ENCODE data around the gene OGDHL. TPM values are rescaled to one million over a fixed set of nuclear protein-coding genes. Genes with fewer than 3 reads are reported as not detected.

The OGDHL gene
- polyA plus RNA-seq, 1 donor from 2014 or later, result 40.7 TPM

GRCh38 chr10:49784681-49785080 lies 22.6 kb upstream of the OGDHL start:
- H3K9me2 ChIP-seq (ENCODE audit: insufficient read depth, low read length), result no peaks in the 10 kb centered on the region
- H4K20me1 ChIP-seq (ENCODE audit: insufficient read depth), result no peaks in the 10 kb centered on the region
- no peaks in the 10 kb centered on the region for H3K9me3 ChIP-seq (ENCODE audit: low read length)
- TF ChIP-seq EZH2 (IDR thresholded peaks at IDR 0.05; ENCODE audit: borderline replicate concordance, insufficient read depth, low read length, poor library complexity, severe bottlenecking), result no peak
- no peak for TF ChIP-seq SMC3 (conservative IDR thresholded peaks at IDR 0.05; ENCODE audit: poor library complexity)
- no peak for TF ChIP-seq TAF1 (IDR thresholded peaks at IDR 0.05; ENCODE audit: low read depth)
- TF ChIP-seq REST (IDR thresholded peaks at IDR 0.05; ENCODE audit: borderline replicate concordance), result no peak
- TF ChIP-seq EP300 (conservative IDR thresholded peaks at IDR 0.05; ENCODE audit: poor library complexity, severe bottlenecking), result no peak
- TF ChIP-seq RAD21 (conservative IDR thresholded peaks at IDR 0.05), result no peak
- TF ChIP-seq, protein P1, sequence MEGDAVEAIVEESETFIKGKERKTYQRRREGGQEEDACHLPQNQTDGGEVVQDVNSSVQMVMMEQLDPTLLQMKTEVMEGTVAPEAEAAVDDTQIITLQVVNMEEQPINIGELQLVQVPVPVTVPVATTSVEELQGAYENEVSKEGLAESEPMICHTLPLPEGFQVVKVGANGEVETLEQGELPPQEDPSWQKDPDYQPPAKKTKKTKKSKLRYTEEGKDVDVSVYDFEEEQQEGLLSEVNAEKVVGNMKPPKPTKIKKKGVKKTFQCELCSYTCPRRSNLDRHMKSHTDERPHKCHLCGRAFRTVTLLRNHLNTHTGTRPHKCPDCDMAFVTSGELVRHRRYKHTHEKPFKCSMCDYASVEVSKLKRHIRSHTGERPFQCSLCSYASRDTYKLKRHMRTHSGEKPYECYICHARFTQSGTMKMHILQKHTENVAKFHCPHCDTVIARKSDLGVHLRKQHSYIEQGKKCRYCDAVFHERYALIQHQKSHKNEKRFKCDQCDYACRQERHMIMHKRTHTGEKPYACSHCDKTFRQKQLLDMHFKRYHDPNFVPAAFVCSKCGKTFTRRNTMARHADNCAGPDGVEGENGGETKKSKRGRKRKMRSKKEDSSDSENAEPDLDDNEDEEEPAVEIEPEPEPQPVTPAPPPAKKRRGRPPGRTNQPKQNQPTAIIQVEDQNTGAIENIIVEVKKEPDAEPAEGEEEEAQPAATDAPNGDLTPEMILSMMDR (IDR thresholded peaks at IDR 0.05; ENCODE audit: poor library complexity, severe bottlenecking), result no peak
- no peak for TF ChIP-seq POLR2AphosphoS5 (IDR thresholded peaks at IDR 0.05)
- no peak overlapping the region for H3K4me2 ChIP-seq (ENCODE audit: low read length)
- no peaks in the 10 kb centered on the region for H3K79me2 ChIP-seq (replicated peaks; ENCODE audit: insufficient read depth, low read length)
- H3F3A ChIP-seq (ENCODE audit: insufficient read depth, low read length, poor library complexity, severe bottlenecking), result no peaks in the 10 kb centered on the region
- H3K4me3 ChIP-seq (ENCODE audit: low read length), result no peak overlapping the region
- H2AFZ ChIP-seq (ENCODE audit: low read depth, low read length), result no peak overlapping the region
- H3K27me3 ChIP-seq (ENCODE audit: insufficient read depth, low read depth, low read length), result no peaks in the 10 kb centered on the region
- no peak overlapping the region for H3K27ac ChIP-seq (ENCODE audit: low read length)
- H3K36me3 ChIP-seq (ENCODE audit: insufficient read depth, low read length), result no peaks in the 10 kb centered on the region
- H3K9ac ChIP-seq (ENCODE audit: low read length), result no peak overlapping the region

GRCh38 chr10:49783645-49784044 lies 21.5 kb upstream of the OGDHL start:
- no peak overlapping the region for H2AFZ ChIP-seq (ENCODE audit: low read depth, low read length)
- H3K36me3 ChIP-seq (ENCODE audit: insufficient read depth, low read length), result no peaks in the 10 kb centered on the region
- H3K4me3 ChIP-seq (ENCODE audit: low read length), result no peak overlapping the region
- no peaks in the 10 kb centered on the region for H3K79me2 ChIP-seq (replicated peaks; ENCODE audit: insufficient read depth, low read length)
- H3F3A ChIP-seq (ENCODE audit: insufficient read depth, low read length, poor library complexity, severe bottlenecking), result no peaks in the 10 kb centered on the region
- no peak overlapping the region for H3K4me2 ChIP-seq (ENCODE audit: low read length)
- H4K20me1 ChIP-seq (ENCODE audit: insufficient read depth), result no peaks in the 10 kb centered on the region
- no peaks in the 10 kb centered on the region for H3K9me3 ChIP-seq (ENCODE audit: low read length)
- no peaks in the 10 kb centered on the region for H3K9me2 ChIP-seq (ENCODE audit: insufficient read depth, low read length)
- no peak overlapping the region for H3K9ac ChIP-seq (ENCODE audit: low read length)
- no peaks in the 10 kb centered on the region for H3K27me3 ChIP-seq (ENCODE audit: insufficient read depth, low read depth, low read length)
- TF ChIP-seq EP300 (conservative IDR thresholded peaks at IDR 0.05; ENCODE audit: poor library complexity, severe bottlenecking) (no peak), EZH2 (IDR thresholded peaks at IDR 0.05; ENCODE audit: borderline replicate concordance, insufficient read depth, low read length, poor library complexity, severe bottlenecking) (no peak), RAD21 (conservative IDR thresholded peaks at IDR 0.05) (no peak), MXI1 (conservative IDR thresholded peaks at IDR 0.05; ENCODE audit: poor library complexity, severe bottlenecking) (no peak)
- no peak overlapping the region for H3K27ac ChIP-seq (ENCODE audit: low read length)

GRCh38 chr10:49781247-49781646 lies 19.1 kb upstream of the OGDHL start:
- H3F3A ChIP-seq (ENCODE audit: insufficient read depth, low read length, poor library complexity, severe bottlenecking), result no peaks in the 10 kb centered on the region
- H3K27ac ChIP-seq (ENCODE audit: low read length), result no peak overlapping the region
- H3K36me3 ChIP-seq (ENCODE audit: insufficient read depth, low read length), result no peaks in the 10 kb centered on the region
- H3K9ac ChIP-seq (ENCODE audit: low read length), result no peak overlapping the region
- TF ChIP-seq, protein P1 (IDR thresholded peaks at IDR 0.05; ENCODE audit: poor library complexity, severe bottlenecking), result no peak
- no peak for TF ChIP-seq EP300 (conservative IDR thresholded peaks at IDR 0.05; ENCODE audit: poor library complexity, severe bottlenecking)
- no peak for TF ChIP-seq RAD21 (conservative IDR thresholded peaks at IDR 0.05)
- no peak for TF ChIP-seq REST (IDR thresholded peaks at IDR 0.05; ENCODE audit: borderline replicate concordance)
- TF ChIP-seq TAF1 (IDR thresholded peaks at IDR 0.05; ENCODE audit: low read depth), result no peak
- TF ChIP-seq POLR2AphosphoS5 (IDR thresholded peaks at IDR 0.05), result no peak
- TF ChIP-seq SMC3 (conservative IDR thresholded peaks at IDR 0.05; ENCODE audit: poor library complexity), result no peak
- no peak for TF ChIP-seq EZH2 (IDR thresholded peaks at IDR 0.05; ENCODE audit: borderline replicate concordance, insufficient read depth, low read length, poor library complexity, severe bottlenecking)
- TF ChIP-seq MXI1 (conservative IDR thresholded peaks at IDR 0.05; ENCODE audit: poor library complexity, severe bottlenecking), result no peak
- no peak overlapping the region for H3K4me2 ChIP-seq (ENCODE audit: low read length)
- H3K27me3 ChIP-seq (ENCODE audit: insufficient read depth, low read depth, low read length), result no peaks in the 10 kb centered on the region
- no peaks in the 10 kb centered on the region for H3K9me3 ChIP-seq (ENCODE audit: low read length)
- no peak overlapping the region for H3K4me3 ChIP-seq (ENCODE audit: low read length)
- H3K79me2 ChIP-seq (replicated peaks; ENCODE audit: insufficient read depth, low read length), result no peaks in the 10 kb centered on the region
- no peaks in the 10 kb centered on the region for H3K9me2 ChIP-seq (ENCODE audit: insufficient read depth, low read length)
- H2AFZ ChIP-seq (ENCODE audit: low read depth, low read length), result no peak overlapping the region
- no peaks in the 10 kb centered on the region for H4K20me1 ChIP-seq (ENCODE audit: insufficient read depth)

Measured in neural cell (in vitro differentiated cells).